HCT116 (cell line): ENCODE measurements around the gene INPPL1. TPM values are rescaled to one million over a fixed set of nuclear protein-coding genes. Genes with fewer than 3 reads are reported as not detected.

Experiments used
- ATAC-seq: fragments of 200-7000 bp; cut with Tn5 transposase; 2 replicates; pipeline ENCODE4 v1.9.1; 2020; ENCODE audit warnings: mild to moderate bottlenecking, moderate library complexity
- BruUV-seq: library from RNA; stranded (reverse); fragments of 400-500 nt; replicated peaks from 2 replicates; lab custom pipeline; 2021; lab: Mats Ljungman, UMichigan
- CTCF ChIA-PET: fragments of 300-600 bp; sonication (Branson Sonifier 250); formaldehyde crosslinking; loops from one replicate; lab custom pipeline; 2021; ENCODE audit warnings: antibody characterized with exemption; lab: Charles Lee
- POLR2A ChIA-PET: fragments of 300-600, 350-600 bp; sonication (Branson Sonifier 250); formaldehyde crosslinking; loops from one replicate; lab custom pipeline; 2021; ENCODE audit warnings: antibody characterized with exemption; lab: Charles Lee
- RAD21 ChIA-PET, 2 experiments: fragments of 300-600 bp; sonication (Branson Sonifier 250); formaldehyde crosslinking; loops; one replicate each; lab custom pipeline; 2023; ENCODE audit warnings: low total read pairs in 2 of 2; ENCODE audit not compliant: uncharacterized antibody in 2 of 2, unreplicated experiment in 2 of 2, low non-redundant PET in 1 of 2; lab: Charles Lee
- DNase-seq: peaks from one replicate; pipeline ENCODE4 v3.0.0-alpha.2; 2010; ENCODE audit warnings: low read depth, low spot score
- H2AFZ ChIP-seq: fragments of 200-600 bp; shearing (Covaris generic), sonication (generic); 2 replicates; pipeline ENCODE4 v1.6.1; 2017; ENCODE audit warnings: low read depth, mixed run types, mixed read lengths, antibody characterized with exemption, low read length; ENCODE audit not compliant: poor library complexity, severe bottlenecking
- H3K27ac ChIP-seq: 2 replicates; pipeline ENCODE4 v1.5.1; 2012; ENCODE audit warnings: low read depth, low read length
- H3K27me3 ChIP-seq: fragments of 200-600 bp; sonication (generic); 2 replicates; pipeline ENCODE4 v1.6.1; 2016; ENCODE audit warnings: mixed run types, low read length, mixed read lengths; ENCODE audit not compliant: insufficient read depth
- H3K36me3 ChIP-seq, 2 experiments: fragments of 200-500 bp in 1 of 2; fragments of 200-600 bp in 1 of 2; sonication (Bioruptor generic) in 1 of 2; sonication (generic) in 1 of 2; 2 replicates each; pipeline versions ENCODE4 v1.5.1 to v1.6.1; 2014 to 2016; ENCODE audit warnings: low read length in 2 of 2, inconsistent platforms in 1 of 2, mixed read lengths in 1 of 2, mixed run types in 1 of 2; ENCODE audit not compliant: insufficient read depth in 2 of 2, control insufficient read depth in 1 of 2
- H3K4me1 ChIP-seq, 2 experiments: fragments of 200-600 bp in 1 of 2; sonication (generic) in 1 of 2; 2 replicates each; pipeline versions ENCODE4 v1.5.1 to v1.6.1; 2012 to 2017; ENCODE audit warnings: low read length in 2 of 2, inconsistent platforms in 1 of 2, mild to moderate bottlenecking in 1 of 2, mixed read lengths in 1 of 2, mixed run types in 1 of 2, moderate library complexity in 1 of 2; ENCODE audit not compliant: insufficient read depth in 2 of 2, control insufficient read depth in 1 of 2
- H3K4me2 ChIP-seq: fragments of 200-600 bp; sonication (generic); 2 replicates; pipeline ENCODE4 v1.6.1; 2017; ENCODE audit warnings: mixed run types, low read length, mixed read lengths
- H3K4me3 ChIP-seq, 2 experiments: fragments of 200-600 bp in 1 of 2; sonication (generic) in 1 of 2; replicated peaks in 1 of 2; 2 replicates each; pipeline ENCODE4 v1.5.1; 2011 to 2016; ENCODE audit warnings: low read length in 2 of 2, control low read depth in 1 of 2, low read depth in 1 of 2, mild to moderate bottlenecking in 1 of 2, mixed read lengths in 1 of 2, mixed run types in 1 of 2
- H3K79me2 ChIP-seq: fragments of 200-600 bp; sonication (generic); 2 replicates; pipeline ENCODE4 v1.6.1; 2017; ENCODE audit warnings: mild to moderate bottlenecking, mixed run types, low read length, moderate library complexity, mixed read lengths; ENCODE audit not compliant: insufficient read depth
- H3K9ac ChIP-seq: fragments of 200-600 bp; sonication (generic); 2 replicates; pipeline ENCODE4 v1.6.1; 2016; ENCODE audit warnings: low read length, mixed read lengths
- H3K9me2 ChIP-seq: fragments of 200-600 bp; sonication (generic), shearing (Covaris generic); 2 replicates; pipeline ENCODE4 v1.6.1; 2017; ENCODE audit warnings: mixed run types, mild to moderate bottlenecking, moderate library complexity; ENCODE audit not compliant: insufficient read depth
- H3K9me3 ChIP-seq, 2 experiments: fragments of 200-500 bp in 1 of 2; fragments of 200-600 bp in 1 of 2; sonication (Bioruptor generic) in 1 of 2; sonication (generic) in 1 of 2; 2 replicates each; pipeline ENCODE4 v1.6.1; 2014 to 2017; ENCODE audit warnings: low read length in 2 of 2, mixed read lengths in 2 of 2, inconsistent platforms in 1 of 2, low read depth in 1 of 2, mild to moderate bottlenecking in 1 of 2, mixed run types in 1 of 2, moderate library complexity in 1 of 2; ENCODE audit not compliant: control insufficient read depth in 1 of 2, insufficient read depth in 1 of 2
- H4K20me1 ChIP-seq: fragments of 200-600 bp; sonication (generic), shearing (Covaris generic); 2 replicates; pipeline ENCODE4 v1.6.1; 2017; ENCODE audit warnings: mixed run types, mild to moderate bottlenecking, moderate library complexity; ENCODE audit not compliant: insufficient read depth
- ATF3 ChIP-seq: IDR thresholded peaks from 2 replicates; pipeline ENCODE4 v1.6.1; 2012
- CEBPB ChIP-seq: IDR thresholded peaks from 2 replicates; pipeline ENCODE4 v1.6.1; 2012; ENCODE audit warnings: low read depth
- ELF1 ChIP-seq: IDR thresholded peaks from 2 replicates; pipeline ENCODE4 v1.6.1; 2012; ENCODE audit warnings: low read depth, borderline replicate concordance
- EZH2phosphoT487 ChIP-seq: fragments of 200-600 bp; IDR thresholded peaks from 2 replicates; pipeline ENCODE4 v1.6.1; 2018; ENCODE audit warnings: antibody characterized with exemption, borderline replicate concordance
- MAX ChIP-seq: IDR thresholded peaks from 2 replicates; pipeline ENCODE4 v1.6.1; 2012
- REST ChIP-seq: IDR thresholded peaks from 2 replicates; pipeline ENCODE4 v1.6.1; 2012; ENCODE audit warnings: low read depth
- SRF ChIP-seq: IDR thresholded peaks from 2 replicates; pipeline ENCODE4 v1.6.1; 2012; ENCODE audit warnings: low read depth
- TCF7L2 ChIP-seq: IDR thresholded peaks from 2 replicates; pipeline ENCODE4 v1.7.0; 2011; ENCODE audit warnings: borderline replicate concordance, inconsistent platforms; ENCODE audit not compliant: insufficient read depth, insufficient read length; ENCODE audit errors: extremely low read depth
- ZFX ChIP-seq: fragments of 450-650 bp; IDR thresholded peaks from 2 replicates; pipeline ENCODE4 v1.6.1; 2017
- ZNF274 ChIP-seq: fragments of 200-500 bp; sonication (Bioruptor generic); IDR thresholded peaks from 2 replicates; pipeline ENCODE4 v1.6.1; 2014; ENCODE audit warnings: mild to moderate bottlenecking, low read depth, low read length, inconsistent platforms
- intact Hi-C: fragments of 100-400 bp; cut with micrococcal nuclease; formaldehyde crosslinking; loops from 2 replicates; pipeline ENCODE4 v1.10.0; 2022
- total RNA-seq: library from RNA; stranded (reverse); gene quantifications from one replicate; pipeline ENCODE4 v1.2.1, GENCODE V29; 2021; ENCODE audit not compliant: unreplicated experiment

INPPL1 gene
- total RNA-seq, 1 experiment from 2014 or later: 132 TPM

- Histone ChIP-seq H2AFZ (no peak overlapping the region), H3K9me2 (no peaks in the 10 kb centered on the region), H3K4me2 (no peak overlapping the region), H4K20me1 (no peaks in the 10 kb centered on the region), H3K36me3 (peaks cover 9 to 22% of the 10 kb centered on the region in 2 experiments; a peak in 3 of 4 replicates), H3K9me3 (no peaks in the 10 kb centered on the region), H3K4me1 (peaks cover 3 to 12% of the 10 kb centered on the region in 2 experiments; a peak in 2 of 4 replicates), H3K4me3 (no peak overlapping the region), H3K9ac (no peak overlapping the region), H3K79me2 (no peaks in the 10 kb centered on the region), H3K27me3 (no peaks in the 10 kb centered on the region), H3K27ac (no peak overlapping the region)
- ATAC-seq (no peak), DNase-seq (no peak)
- ChIA-PET CTCF (no interaction called here), RAD21 (no interaction called here), POLR2A (no interaction called here)
- TF ChIP-seq ATF3 (no peak), ZFX (no peak), MAX (no peak), ELF1 (no peak)
- intact Hi-C loops: no loop called here
- no TSS peak for BruUV-seq
Observed at GRCh38 chr11:72230764-72231365, 6.3 kb downstream of the INPPL1 start.

DNA sequence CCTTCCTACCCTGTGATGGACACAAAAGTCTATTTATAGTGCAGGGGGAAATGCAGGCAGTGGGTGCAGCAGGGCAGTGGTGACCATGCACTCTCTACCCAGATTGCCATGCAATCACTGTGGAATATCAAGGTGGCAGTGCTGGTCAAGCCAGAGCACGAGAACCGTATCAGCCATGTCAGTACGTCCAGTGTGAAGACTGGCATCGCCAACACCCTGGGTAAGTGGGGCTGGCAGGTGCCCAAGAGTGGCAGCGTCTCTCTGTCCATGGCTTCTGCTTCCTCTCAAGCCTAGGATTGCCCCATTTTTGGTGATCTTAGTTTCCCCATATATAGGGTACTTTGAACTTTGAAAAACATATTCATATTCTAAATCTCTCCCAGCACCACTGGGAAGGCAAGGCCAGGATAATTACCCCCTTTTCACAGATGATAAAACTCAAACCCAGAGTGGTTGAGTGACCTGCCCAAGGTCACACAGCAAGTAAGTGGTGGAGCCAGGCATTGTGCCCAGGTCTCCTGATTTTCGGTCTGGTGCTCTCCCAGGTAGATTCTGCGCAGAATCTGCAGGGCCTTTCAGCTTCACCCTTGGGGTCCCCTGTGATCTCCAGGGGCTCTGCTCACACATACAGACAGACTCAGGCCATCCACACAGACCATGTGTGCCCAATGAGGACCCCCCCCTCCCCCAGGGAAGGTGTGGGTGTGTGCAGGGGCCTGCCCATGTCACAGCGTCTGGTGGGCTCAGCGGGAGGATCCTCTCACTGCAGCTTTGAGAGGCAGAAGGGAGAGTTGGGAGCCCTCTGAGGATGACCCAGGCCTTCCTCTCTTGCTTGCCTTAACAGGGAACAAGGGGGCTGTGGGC lies 7.1 kb downstream of the INPPL1 start:
- H3K4me2 ChIP-seq: no peak overlapping the region
- BruUV-seq: no TSS peak
- no peaks in the 10 kb centered on the region for H3K9me3 ChIP-seq

More for the DNA sequence above, 7.1 kb downstream of the INPPL1 start:
- Histone ChIP-seq H3K9me2 (no peaks in the 10 kb centered on the region), H3K4me3 (no peak overlapping the region), H2AFZ (no peak overlapping the region), H3K79me2 (no peaks in the 10 kb centered on the region), H3K27me3 (no peaks in the 10 kb centered on the region), H3K4me1 (peaks cover 0 to 9% of the 10 kb centered on the region in 2 experiments; a peak in 1 of 4 replicates), H3K36me3 (peaks cover 9 to 26% of the 10 kb centered on the region in 2 experiments; a peak in 3 of 4 replicates), H4K20me1 (no peaks in the 10 kb centered on the region), H3K27ac (no peak overlapping the region), H3K9ac (no peak overlapping the region)
- DNase-seq: no peak
- CTCF ChIA-PET: no interaction called here
- POLR2A ChIA-PET: no interaction called here
- RAD21 ChIA-PET: no interaction called here
- TF ChIP-seq ATF3 (no peak), CEBPB (no peak), SRF (no peak), ZNF274 (no peak), EZH2phosphoT487 (no peak), REST (no peak), TCF7L2 (no peak)
- intact Hi-C loops: no loop called here
- ATAC-seq: no peak
